ENCODE results near the gene HAPSTR1.
"Not testable (repeated sequence)": the region's sequence is repeated elsewhere in the genome, so short reads cannot be mapped to it uniquely, and the experiment has no call there.

The HAPSTR1 gene, protein sequence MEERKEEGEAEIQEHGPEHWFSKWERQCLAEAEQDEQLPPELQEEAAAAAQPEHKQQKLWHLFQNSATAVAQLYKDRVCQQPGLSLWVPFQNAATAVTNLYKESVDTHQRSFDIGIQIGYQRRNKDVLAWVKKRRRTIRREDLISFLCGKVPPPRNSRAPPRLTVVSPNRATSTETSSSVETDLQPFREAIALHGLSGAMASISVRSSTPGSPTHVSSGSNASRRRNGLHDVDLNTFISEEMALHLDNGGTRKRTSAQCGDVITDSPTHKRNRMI

DNA sequence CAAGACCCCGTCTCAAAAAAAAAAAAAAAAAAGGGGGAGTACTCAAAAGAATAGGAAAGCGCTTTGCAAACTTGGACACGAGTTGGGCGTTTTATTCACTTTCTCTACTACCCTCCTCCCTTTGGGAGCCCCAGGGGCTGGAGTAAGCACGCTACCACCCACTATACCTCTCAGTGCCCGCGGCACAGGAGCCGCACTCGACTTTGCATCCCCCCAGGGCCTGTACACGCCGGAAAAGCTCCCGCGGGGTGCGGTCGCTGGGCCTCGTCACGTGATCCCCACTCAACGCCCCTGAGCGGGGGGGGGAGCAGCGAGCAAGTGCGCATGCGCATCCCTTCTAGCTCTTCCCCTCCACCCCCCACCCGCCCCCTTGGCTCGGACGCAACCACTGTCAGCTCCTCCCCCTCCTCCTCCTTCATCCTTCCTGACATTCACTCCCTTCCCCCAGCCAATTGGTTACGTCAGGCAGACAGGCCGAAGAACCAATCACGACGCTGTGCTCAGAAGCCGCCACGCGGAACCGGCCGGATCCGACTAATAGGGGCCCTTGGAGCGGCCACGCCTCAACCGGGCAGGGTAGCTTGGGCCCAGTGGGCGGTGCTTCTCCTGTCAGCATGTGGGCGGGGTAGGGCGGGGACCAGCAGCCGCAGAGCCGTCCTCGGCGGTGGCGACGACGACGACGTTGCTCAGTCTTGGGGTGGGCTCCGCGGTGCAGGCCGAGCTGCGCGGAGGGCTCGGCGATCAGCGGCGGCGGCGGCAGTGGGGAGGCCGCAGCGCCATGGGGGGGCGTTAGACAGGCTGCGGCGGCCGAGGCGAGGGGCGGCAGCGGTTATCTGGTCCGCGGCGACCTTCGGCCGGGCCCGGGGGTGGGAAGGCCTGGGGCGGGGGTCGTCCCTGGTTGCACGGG, at the start of gene HAPSTR1:
HAPSTR1 (plus strand) TSS at position 685 of the 907 bp plus-strand sequence. CDS start 401 bp downstream, outside the sequence.
- Histone ChIP-seq H3K4me3 (ENCODE audit: low read length) (peak within 1 kb of the TSS; percentile 84), H3K27me3 (replicated peaks; ENCODE audit: insufficient read depth, low read length) (no peaks in the 10 kb centered on the region), H3K9me3 (replicated peaks; ENCODE audit: insufficient read depth, low read length) (no peaks in the 10 kb centered on the region), H3K4me2 (ENCODE audit: low read depth, low read length) (peak within 1 kb of the TSS; percentile 96), H3K79me2 (ENCODE audit: low read length) (peaks cover 47% of the 10 kb centered on the region), H4K20me1 (ENCODE audit: insufficient read depth, low read length) (peaks cover 33% of the 10 kb centered on the region), H3K9ac (ENCODE audit: low read length) (peak within 1 kb of the TSS; percentile 91), H3K27ac (ENCODE audit: low read length) (peak within 1 kb of the TSS; percentile 68), H3K36me3 (replicated peaks; ENCODE audit: insufficient read depth, low read length) (peaks cover 10% of the 10 kb centered on the region; the same call in 1 of the 2 replicates), H2AFZ (ENCODE audit: low read length) (peak within 1 kb of the TSS; percentile 94), H3K9me2 (replicated peaks; ENCODE audit: insufficient read depth, low read length) (no peaks in the 10 kb centered on the region), H3F3A (ENCODE audit: insufficient read depth, low read length) (peaks cover 19% of the 10 kb centered on the region), H3K4me1 (ENCODE audit: low read length) (peaks cover 21% of the 10 kb centered on the region)
- TF ChIP-seq EZH2 (optimal IDR thresholded peaks at IDR 0.05; ENCODE audit: low read depth, low read length) (no peak), EZH2phosphoT487 (IDR thresholded peaks at IDR 0.05; ENCODE audit: low read length) (no peak)
- peak; percentile 100 for DNase-seq

DNA sequence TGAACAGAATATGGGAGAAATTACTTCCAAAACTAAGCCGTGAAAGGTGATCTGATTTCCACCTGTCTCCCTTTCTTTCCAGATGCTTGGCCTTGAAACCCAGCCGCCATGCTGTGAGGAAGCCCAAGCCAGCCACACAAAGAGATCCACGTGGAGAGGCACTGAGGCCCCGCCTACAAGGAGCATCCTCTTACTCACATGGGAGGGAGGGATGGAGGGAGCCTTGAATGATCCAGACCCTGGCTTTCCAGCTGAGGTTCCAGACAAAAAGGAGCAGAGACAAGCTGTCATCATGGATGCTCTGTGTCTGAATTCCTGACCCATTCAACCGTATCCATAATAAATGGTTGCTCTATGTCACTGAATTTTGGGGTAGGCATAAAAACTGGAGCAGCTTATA, 48.9 kb upstream of the HAPSTR1 start:
- H3K36me3 ChIP-seq (replicated peaks; ENCODE audit: insufficient read depth, low read length), result no peaks in the 10 kb centered on the region
- H2AFZ ChIP-seq (ENCODE audit: low read length), result no peak overlapping the region
- H3K9me2 ChIP-seq (replicated peaks; ENCODE audit: insufficient read depth, low read length), result no peaks in the 10 kb centered on the region
- DNase-seq, result no peak
- TF ChIP-seq, protein P1, sequence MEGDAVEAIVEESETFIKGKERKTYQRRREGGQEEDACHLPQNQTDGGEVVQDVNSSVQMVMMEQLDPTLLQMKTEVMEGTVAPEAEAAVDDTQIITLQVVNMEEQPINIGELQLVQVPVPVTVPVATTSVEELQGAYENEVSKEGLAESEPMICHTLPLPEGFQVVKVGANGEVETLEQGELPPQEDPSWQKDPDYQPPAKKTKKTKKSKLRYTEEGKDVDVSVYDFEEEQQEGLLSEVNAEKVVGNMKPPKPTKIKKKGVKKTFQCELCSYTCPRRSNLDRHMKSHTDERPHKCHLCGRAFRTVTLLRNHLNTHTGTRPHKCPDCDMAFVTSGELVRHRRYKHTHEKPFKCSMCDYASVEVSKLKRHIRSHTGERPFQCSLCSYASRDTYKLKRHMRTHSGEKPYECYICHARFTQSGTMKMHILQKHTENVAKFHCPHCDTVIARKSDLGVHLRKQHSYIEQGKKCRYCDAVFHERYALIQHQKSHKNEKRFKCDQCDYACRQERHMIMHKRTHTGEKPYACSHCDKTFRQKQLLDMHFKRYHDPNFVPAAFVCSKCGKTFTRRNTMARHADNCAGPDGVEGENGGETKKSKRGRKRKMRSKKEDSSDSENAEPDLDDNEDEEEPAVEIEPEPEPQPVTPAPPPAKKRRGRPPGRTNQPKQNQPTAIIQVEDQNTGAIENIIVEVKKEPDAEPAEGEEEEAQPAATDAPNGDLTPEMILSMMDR (IDR thresholded peaks at IDR 0.05; ENCODE audit: low read length), result no peak
- no peak overlapping the region for H3K9ac ChIP-seq (ENCODE audit: low read length)
- H3K4me3 ChIP-seq (ENCODE audit: low read length), result no peak overlapping the region
- no peaks in the 10 kb centered on the region for H4K20me1 ChIP-seq (ENCODE audit: insufficient read depth, low read length)
- no peaks in the 10 kb centered on the region for H3K9me3 ChIP-seq (replicated peaks; ENCODE audit: insufficient read depth, low read length)
- H3F3A ChIP-seq (ENCODE audit: insufficient read depth, low read length), result no peaks in the 10 kb centered on the region
- H3K4me1 ChIP-seq (ENCODE audit: low read length), result peaks cover 15% of the 10 kb centered on the region
- H3K4me2 ChIP-seq (ENCODE audit: low read depth, low read length), result no peak overlapping the region
- no peak overlapping the region for H3K27ac ChIP-seq (ENCODE audit: low read length)
- H3K27me3 ChIP-seq (replicated peaks; ENCODE audit: insufficient read depth, low read length), result no peaks in the 10 kb centered on the region
- no peaks in the 10 kb centered on the region for H3K79me2 ChIP-seq (ENCODE audit: low read length)

DNA sequence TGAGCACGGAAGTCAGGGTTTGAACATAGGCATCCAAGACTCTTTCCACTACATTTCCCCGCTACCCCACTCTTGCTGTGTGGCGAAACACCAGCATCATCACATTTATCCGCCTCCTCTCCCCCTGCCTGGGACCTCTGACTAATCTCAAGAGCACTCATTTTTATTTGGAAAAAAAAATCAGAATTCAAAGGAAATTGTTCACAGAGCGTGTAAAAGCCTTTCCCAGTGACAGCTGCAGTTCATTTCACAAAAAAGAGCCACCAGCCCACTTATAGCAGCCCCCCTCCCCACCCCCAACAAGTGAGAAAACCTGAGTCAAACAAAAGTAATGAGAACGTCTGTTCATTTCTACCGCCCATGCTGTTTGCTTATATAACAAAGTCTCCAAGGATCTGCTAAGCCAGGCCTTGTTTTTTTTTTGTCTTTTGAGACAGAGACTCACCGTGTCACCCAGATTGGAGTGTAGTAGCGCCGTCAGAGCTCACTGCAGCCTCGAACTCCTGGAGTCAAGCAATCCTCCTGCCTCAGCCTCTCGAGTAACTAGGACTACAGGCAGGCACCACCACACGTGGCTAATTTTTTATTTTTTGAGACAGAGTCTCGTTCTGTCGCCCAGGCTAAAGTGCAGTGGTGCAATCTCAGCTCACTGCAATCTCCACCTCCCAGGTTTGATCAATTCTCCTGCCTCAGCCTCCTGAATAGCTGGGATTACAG, 48.3 kb upstream of the HAPSTR1 start:
- H3K27ac ChIP-seq (ENCODE audit: low read length), result no peak overlapping the region
- no peaks in the 10 kb centered on the region for H3K79me2 ChIP-seq (ENCODE audit: low read length)
- no peaks in the 10 kb centered on the region for H4K20me1 ChIP-seq (ENCODE audit: insufficient read depth, low read length)
- no peak overlapping the region for H3K4me2 ChIP-seq (ENCODE audit: low read depth, low read length)
- no peak overlapping the region for H2AFZ ChIP-seq (ENCODE audit: low read length)
- H3K4me3 ChIP-seq (ENCODE audit: low read length), result no peak overlapping the region
- DNase-seq, result no peak
- no peaks in the 10 kb centered on the region for H3K9me2 ChIP-seq (replicated peaks; ENCODE audit: insufficient read depth, low read length)
- H3K27me3 ChIP-seq (replicated peaks; ENCODE audit: insufficient read depth, low read length), result no peaks in the 10 kb centered on the region
- no peaks in the 10 kb centered on the region for H3K36me3 ChIP-seq (replicated peaks; ENCODE audit: insufficient read depth, low read length)
- no peaks in the 10 kb centered on the region for H3F3A ChIP-seq (ENCODE audit: insufficient read depth, low read length)
- no peak overlapping the region for H3K9ac ChIP-seq (ENCODE audit: low read length)
- H3K4me1 ChIP-seq (ENCODE audit: low read length), result peaks cover 21% of the 10 kb centered on the region
- H3K9me3 ChIP-seq (replicated peaks; ENCODE audit: insufficient read depth, low read length), result no peaks in the 10 kb centered on the region
- TF ChIP-seq, protein P1 (IDR thresholded peaks at IDR 0.05; ENCODE audit: low read length), result no peak
- TF ChIP-seq EZH2phosphoT487 (IDR thresholded peaks at IDR 0.05; ENCODE audit: low read length) (no peak), EZH2 (optimal IDR thresholded peaks at IDR 0.05; ENCODE audit: low read depth, low read length) (no peak)

DNA sequence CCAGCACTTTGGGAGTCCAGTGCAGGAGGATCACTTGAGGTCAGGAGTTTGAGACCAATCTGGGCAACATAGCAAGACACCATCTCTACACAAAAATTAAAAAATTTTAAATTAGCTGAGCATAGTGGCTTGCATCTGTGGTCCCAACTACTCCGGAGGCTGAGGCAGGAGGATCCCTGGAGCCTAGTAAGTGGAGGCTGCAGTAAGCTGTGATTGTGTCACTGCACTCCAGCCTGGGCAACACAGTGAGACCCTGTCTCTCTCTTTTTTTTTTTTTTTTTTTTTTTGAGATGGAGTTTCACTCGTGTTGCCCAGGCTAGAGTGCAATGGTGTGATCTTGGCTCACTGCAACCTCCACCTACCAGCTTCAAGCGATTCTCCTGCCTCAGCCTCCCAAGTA, 45.9 kb upstream of the HAPSTR1 start:
- H3K27ac ChIP-seq (ENCODE audit: low read length); H3K27me3 ChIP-seq (replicated peaks; ENCODE audit: insufficient read depth, low read length); H3K4me3 ChIP-seq (ENCODE audit: low read length); DNase-seq; H4K20me1 ChIP-seq (ENCODE audit: insufficient read depth, low read length); H3F3A ChIP-seq (ENCODE audit: insufficient read depth, low read length); H3K4me2 ChIP-seq (ENCODE audit: low read depth, low read length); H3K9ac ChIP-seq (ENCODE audit: low read length); H3K9me2 ChIP-seq (replicated peaks; ENCODE audit: insufficient read depth, low read length); H3K9me3 ChIP-seq (replicated peaks; ENCODE audit: insufficient read depth, low read length); H2AFZ ChIP-seq (ENCODE audit: low read length); H3K36me3 ChIP-seq (replicated peaks; ENCODE audit: insufficient read depth, low read length); H3K79me2 ChIP-seq (ENCODE audit: low read length): not testable (repeated sequence)
- H3K4me1 ChIP-seq (ENCODE audit: low read length), result peaks cover 24% of the 10 kb centered on the region

Measured in MM.1S (cell line).